HG03432 (cell line): ENCODE data around the gene ESRRA.

ENCODE experiments used
- ATAC-seq: cut with Tn5 transposase; IDR thresholded peaks from one replicate; pipeline ENCODE4 v1.9.1; 2021; ENCODE audit warnings: mild to moderate bottlenecking, moderate library complexity; ENCODE audit not compliant: unreplicated experiment

The ESRRA gene

GRCh38 chr11:64269540-64270220 lies 35.6 kb upstream of the ESRRA start:
- peak; percentile 67 for ATAC-seq

- ATAC-seq, result no peak
Observed at GRCh38 chr11:64275031-64275800, 30.1 kb upstream of the ESRRA start.

DNA sequence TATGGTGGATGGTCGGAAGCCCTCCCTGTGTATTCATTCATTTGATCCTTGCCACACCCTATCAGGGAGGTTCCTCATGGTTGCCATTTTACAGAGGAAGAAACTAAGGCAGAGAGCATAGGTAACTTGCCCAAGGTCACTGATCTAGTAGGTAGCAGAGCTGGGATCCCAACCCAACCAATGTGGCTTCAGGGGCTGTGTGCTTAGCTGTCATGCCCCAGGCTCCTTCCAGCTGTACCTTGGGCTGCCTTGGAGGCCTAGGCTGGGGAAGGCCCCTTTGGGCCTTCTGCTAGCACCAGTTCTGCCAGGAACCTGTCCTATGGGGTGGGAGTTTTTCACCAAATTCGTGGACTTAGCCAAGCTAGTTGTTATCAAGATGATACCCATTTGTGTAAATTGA lies 29.5 kb upstream of the ESRRA start:
- no peak for ATAC-seq

- no peak for ATAC-seq
Observed at GRCh38 chr11:64276653-64277431, 28.5 kb upstream of the ESRRA start.

DNA sequence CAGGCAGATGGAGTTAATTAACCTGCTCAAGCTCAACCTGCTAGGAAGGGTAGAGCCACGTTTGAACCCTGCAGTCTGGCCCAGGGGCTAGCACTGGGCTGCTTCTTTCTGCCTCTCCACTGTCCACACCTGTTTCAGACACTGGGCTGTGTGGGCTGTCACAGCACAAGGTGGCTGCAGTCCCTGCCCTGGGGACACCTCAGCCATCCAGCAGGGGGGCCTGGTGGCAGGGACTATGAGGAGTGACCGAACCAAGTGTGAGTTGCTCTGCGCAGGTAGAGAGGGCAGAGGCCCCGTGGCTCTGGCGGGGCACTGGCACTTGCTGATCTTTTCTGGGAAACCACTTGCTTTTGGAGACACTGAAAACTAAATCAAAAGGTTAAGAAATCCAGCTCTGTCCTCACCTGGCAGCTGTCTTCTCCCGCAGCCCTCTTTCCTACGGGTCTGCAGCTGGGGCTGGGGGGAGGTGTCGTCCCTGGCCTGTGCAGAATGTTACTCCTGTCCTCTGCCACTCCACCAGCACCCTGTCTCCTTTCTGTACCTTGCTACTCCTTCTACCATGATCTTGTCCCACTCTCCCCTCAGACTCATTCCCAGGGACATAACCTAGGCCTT lies 26.6 kb upstream of the ESRRA start:
- ATAC-seq, result no peak

- ATAC-seq, result no peak
Observed at GRCh38 chr11:64281957-64282770, 23.2 kb upstream of the ESRRA start.

DNA sequence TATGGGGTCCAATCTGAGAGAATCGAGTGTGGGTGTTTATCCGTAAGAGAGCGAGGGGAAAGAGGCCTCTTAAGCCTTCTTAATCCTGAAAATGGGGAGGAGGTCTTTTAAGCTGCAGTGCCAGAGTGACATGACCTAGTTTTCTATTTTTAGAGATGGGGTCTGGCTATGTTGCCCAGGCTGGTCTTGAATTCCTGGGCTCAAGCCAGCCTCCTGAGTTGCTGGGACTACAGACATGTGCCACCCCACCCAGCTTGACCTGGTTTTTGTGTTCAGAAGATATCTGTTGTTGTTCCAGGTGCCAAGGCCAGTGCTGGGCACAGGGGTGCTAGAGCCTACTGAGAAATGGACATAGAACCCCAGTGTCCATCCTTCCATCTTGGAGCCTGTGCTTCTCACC lies 22.2 kb upstream of the ESRRA start:
- ATAC-seq, result no peak

GRCh38 chr11:64284048-64284961 lies 21.0 kb upstream of the ESRRA start, which contains the start of gene BAD:
Gene BAD, minus strand, starts transcription at chr11:64284665. Its CDS starts 297 bp downstream, at chr11:64284368.
- ATAC-seq, result peak; percentile 75

GRCh38 chr11:64284962-64285884 lies 20.1 kb upstream of the ESRRA start, which contains the start of gene GPR137:
Gene GPR137, plus strand, starts transcription at chr11:64285848. Its CDS starts 677 bp downstream, at chr11:64286525.
- peak; percentile 69 for ATAC-seq

- ATAC-seq, result no peak
Observed at GRCh38 chr11:64285885-64286800, 19.2 kb upstream of the ESRRA start.

GRCh38 chr11:64286801-64287159 lies 18.5 kb upstream of the ESRRA start:
- ATAC-seq, result no peak

DNA sequence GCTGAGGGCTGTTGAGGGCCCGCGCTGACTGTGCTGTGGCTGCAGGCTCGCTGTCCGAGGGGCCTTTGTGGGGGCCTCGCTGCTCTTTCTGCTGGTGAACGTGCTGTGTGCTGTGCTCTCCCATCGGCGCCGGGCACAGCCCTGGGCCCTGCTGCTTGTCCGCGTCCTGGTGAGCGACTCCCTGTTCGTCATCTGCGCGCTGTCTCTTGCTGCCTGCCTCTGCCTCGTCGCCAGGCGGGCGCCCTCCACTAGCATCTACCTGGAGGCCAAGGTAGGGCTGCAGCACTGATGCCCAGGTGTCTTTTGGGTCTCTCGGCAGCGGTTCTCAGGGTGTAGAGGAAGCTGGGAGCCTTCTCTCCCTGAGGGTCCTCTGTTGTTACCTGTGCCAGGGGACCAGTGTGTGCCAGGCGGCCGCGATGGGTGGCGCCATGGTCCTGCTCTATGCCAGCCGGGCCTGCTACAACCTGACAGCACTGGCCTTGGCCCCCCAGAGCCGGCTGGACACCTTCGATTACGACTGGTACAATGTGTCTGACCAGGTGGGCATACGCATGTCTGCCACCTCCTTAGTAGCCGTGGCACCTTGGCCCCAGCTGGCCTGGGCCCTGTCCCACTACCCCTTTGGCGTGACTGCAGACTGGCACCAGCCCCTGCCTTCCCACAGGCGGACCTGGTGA lies 17.5 kb upstream of the ESRRA start:
- no peak for ATAC-seq

- no peak for ATAC-seq
Observed at GRCh38 chr11:64288353-64288750, 17.0 kb upstream of the ESRRA start.

- ATAC-seq, result no peak
Observed at GRCh38 chr11:64289002-64289564, 16.2 kb upstream of the ESRRA start.

GRCh38 chr11:64290352-64291261 lies 14.7 kb upstream of the ESRRA start:
- no peak for ATAC-seq
